Psoas muscle (tissue), 8 donors: Measurements from ENCODE around the gene CHRM2. TPM values are rescaled to one million over a fixed set of nuclear protein-coding genes. Genes with fewer than 3 reads are reported as not detected.

Source experiments
- ATAC-seq, 4 donors: fragments of 200-7000 bp; cut with Tn5 transposase; one replicate each; pipeline ENCODE4 v1.9.1; 2020; ENCODE audit warnings: moderate library complexity in 3 of 4, mild to moderate bottlenecking in 2 of 4
- DNase-seq, 2 donors: peaks; one replicate each; pipeline ENCODE4 v3.0.0-alpha.2; 2020
- H3K27ac ChIP-seq: fragments of 200-600 bp; one replicate; pipeline ENCODE4 v1.8.0; 2022
- H3K27me3 ChIP-seq, 3 donors: fragments of 200-600 bp in 1 of 3; one replicate each; pipeline versions ENCODE4 v1.6.1 to v1.8.0; 2013 to 2022; ENCODE audit warnings: low read length in 2 of 3, mild to moderate bottlenecking in 2 of 3, moderate library complexity in 1 of 3; ENCODE audit not compliant: insufficient read depth in 3 of 3
- H3K36me3 ChIP-seq, 2 donors: fragments of 200-600 bp in 1 of 2; one replicate each; pipeline versions ENCODE4 v1.6.1 to v1.8.0; 2013 to 2022; ENCODE audit warnings: low read depth in 1 of 2, mild to moderate bottlenecking in 1 of 2, moderate library complexity in 1 of 2; ENCODE audit not compliant: insufficient read depth in 1 of 2
- H3K4me1 ChIP-seq: fragments of 200-600 bp; one replicate; pipeline ENCODE4 v1.8.0; 2022
- H3K4me3 ChIP-seq: fragments of 200-600 bp; one replicate; pipeline ENCODE4 v1.8.0; 2022; ENCODE audit warnings: mild to moderate bottlenecking
- H3K9me3 ChIP-seq: fragments of 200-600 bp; one replicate; pipeline ENCODE4 v1.8.0; 2022
- CTCF ChIP-seq: fragments of 200-600 bp; IDR thresholded peaks from one replicate; pipeline ENCODE4 v1.8.0; 2022; ENCODE audit warnings: antibody characterized with exemption
- WGBS, 3 donors: extraction: QIAGEN DNeasy Blood & Tissue Kit; methylation state at CpG; one replicate each; pipeline versions ENCODE4 v1.1.6 to v1.1.7; 2013; 5-methylcytosine and 5-hydroxymethylcytosine counted together
- intact Hi-C, 2 donors: fragments of 100-400 bp; cut with DNase I; formaldehyde crosslinking; loops; one replicate each; pipeline versions ENCODE4 v1.11.0 to v1.14.2; 2022
- polyA plus RNA-seq, 3 donors: library from polyadenylated mRNA; stranded (reverse); fragments of 200-250 nt; gene quantifications; one replicate each; pipeline ENCODE4 v1.2.3, GENCODE V29; 2013
- total RNA-seq, 4 donors: library from RNA; stranded (reverse); fragmentation: NEBNext Ultra II Directional in 2 of 4; extraction: Animal tissue kit (Norgen Biotek cat#: 25700) in 2 of 4; gene quantifications; one replicate each; pipeline versions ENCODE4 v1.2.1 to v1.2.4, GENCODE V29; 2021 to 2023
- donor health status: healthy with polysubstance abuse.
- donor health status: DM: no; HTN: no; CAD: no; lungs with moderate emphysema.
- donor health status: Bipolar disorder and iron deficiency.
- donor health status: healthy.
- donor health status: DM: yes; HTN: yes; CAD: no.
- donor health status: DM: no; HTN: no; CAD: no.
- donor health status: DM: no; HTN: no; CAD: no.
- donor health status: DM: yes; HTN: yes; CAD: no.

Gene CHRM2
- total and polyA plus RNA-seq, 7 donors: not detected

GRCh38 chr7:136941816-136942215 is 73.4 kb downstream of the CHRM2 start:
- H3K27ac ChIP-seq: no peak overlapping the region
- no peaks in the 10 kb centered on the region for H3K4me1 ChIP-seq
- 67 to 77% (median 68%) methylated on average over 1 of the region's 1 CpG for WGBS, 3 donors
- intact Hi-C loops: no loop called here
- H3K36me3 ChIP-seq: no peaks in the 10 kb centered on the region
- no peak for ATAC-seq
- no peak for DNase-seq
- H3K9me3 ChIP-seq: no peaks in the 10 kb centered on the region
- no peak for TF ChIP-seq CTCF
- no peak overlapping the region for H3K4me3 ChIP-seq
- H3K27me3 ChIP-seq: no peaks in the 10 kb centered on the region

GRCh38 chr7:136942401-136942800 is 73.9 kb downstream of the CHRM2 start:
- no peaks in the 10 kb centered on the region for H3K27me3 ChIP-seq
- DNase-seq (no peak), ATAC-seq (no peak)
- no peak overlapping the region for H3K27ac ChIP-seq
- intact Hi-C loops: no loop called here
- no peaks in the 10 kb centered on the region for H3K4me1 ChIP-seq
- no peak overlapping the region for H3K4me3 ChIP-seq
- no peak for TF ChIP-seq CTCF
- H3K36me3 ChIP-seq: no peaks in the 10 kb centered on the region
- no peaks in the 10 kb centered on the region for H3K9me3 ChIP-seq

- no peak overlapping the region for H3K27ac ChIP-seq
- 73 to 77% (median 77%) methylated on average over 1 of the region's 1 CpG for WGBS, 3 donors
- ATAC-seq (no peak), DNase-seq (no peak)
- intact Hi-C loops: no loop called here
- no peaks in the 10 kb centered on the region for H3K4me1 ChIP-seq
- H3K4me3 ChIP-seq: no peak overlapping the region
- no peaks in the 10 kb centered on the region for H3K27me3 ChIP-seq
- H3K36me3 ChIP-seq: no peaks in the 10 kb centered on the region
- TF ChIP-seq CTCF: no peak
- no peaks in the 10 kb centered on the region for H3K9me3 ChIP-seq
Observed at GRCh38 chr7:136942994-136943393, 74.5 kb downstream of the CHRM2 start.

GRCh38 chr7:136947347-136947746 is 78.9 kb downstream of the CHRM2 start:
- Histone ChIP-seq H3K27ac (no peak overlapping the region), H3K27me3 (no peaks in the 10 kb centered on the region), H3K9me3 (no peaks in the 10 kb centered on the region), H3K36me3 (no peaks in the 10 kb centered on the region), H3K4me3 (no peak overlapping the region), H3K4me1 (no peaks in the 10 kb centered on the region)
- intact Hi-C loops: no loop called here
- no peak for TF ChIP-seq CTCF
- no peak for ATAC-seq
- no peak for DNase-seq

GRCh38 chr7:136950331-136950730 is 81.9 kb downstream of the CHRM2 start:
- Histone ChIP-seq H3K27ac (no peak overlapping the region), H3K4me3 (no peak overlapping the region), H3K9me3 (no peaks in the 10 kb centered on the region), H3K4me1 (no peaks in the 10 kb centered on the region), H3K36me3 (no peaks in the 10 kb centered on the region), H3K27me3 (no peaks in the 10 kb centered on the region)
- ATAC-seq: no peak
- intact Hi-C loops: no loop called here
- TF ChIP-seq CTCF: no peak
- 66 to 77% (median 72%) methylated on average over 3 of the region's 3 CpGs for WGBS, 3 donors
- no peak for DNase-seq
